SK-N-SH (cell line): ENCODE measurements around the gene NR6A1. TPM values are rescaled to one million over a fixed set of nuclear protein-coding genes. Genes with fewer than 3 reads are reported as not detected.
A peak's percentile ranks its signal among the peaks of the same experiment; 100 is the strongest.

Experiments used
- CTCF ChIA-PET: fragments of 300-600, 350-600 bp; formaldehyde crosslinking; extraction: SDS; loops from one replicate; lab custom pipeline; 2021; lab: Yijun Ruan, JAX
- POLR2A ChIA-PET: fragments of 350-600 bp; sonication (Branson Sonifier 250); formaldehyde crosslinking; extraction: SDS; loops from one replicate; lab custom pipeline; 2020; ENCODE audit warnings: antibody characterized with exemption, inconsistent platforms; lab: Yijun Ruan, JAX
- DNase-seq: peaks from one replicate; pipeline ENCODE4 v3.0.0; 2012
- H2AFZ ChIP-seq: fragments of 200-600 bp; sonication (generic); 2 replicates; pipeline ENCODE4 v1.8.1; 2016; ENCODE audit warnings: antibody characterized with exemption, mild to moderate bottlenecking, low read depth
- H3F3A ChIP-seq: fragments of 200-600 bp; sonication (generic); replicated peaks from 2 replicates; pipeline ENCODE3; 2016; ENCODE audit warnings: antibody characterized with exemption, mild to moderate bottlenecking; ENCODE audit not compliant: insufficient read depth
- H3K27ac ChIP-seq, 2 experiments: fragments of 200-500 bp in 1 of 2; fragments of 200-600 bp in 1 of 2; sonication (Bioruptor generic) in 1 of 2; sonication (generic), shearing (Covaris generic) in 1 of 2; 2 replicates each; pipeline versions ENCODE4 v1.5.1 to v1.6.1; 2014 to 2016; ENCODE audit warnings: low read depth in 2 of 2, inconsistent platforms in 1 of 2, low read length in 1 of 2, mild to moderate bottlenecking in 1 of 2, mixed read lengths in 1 of 2
- H3K27me3 ChIP-seq: fragments of 200-600 bp; sonication (generic), shearing (Covaris generic); 2 replicates; pipeline ENCODE4 v1.6.1; 2016; ENCODE audit warnings: mixed run types; ENCODE audit not compliant: insufficient read depth
- H3K36me3 ChIP-seq, 2 experiments: fragments of 200-500 bp in 1 of 2; fragments of 200-600 bp in 1 of 2; sonication (Bioruptor generic) in 1 of 2; sonication (generic) in 1 of 2; replicated peaks in 1 of 2; 2 replicates each; pipeline versions ENCODE3 to v1.5.1; 2014 to 2016; ENCODE audit warnings: low read length in 1 of 2, mild to moderate bottlenecking in 1 of 2; ENCODE audit not compliant: insufficient read depth in 2 of 2, control insufficient read depth in 1 of 2
- H3K4me1 ChIP-seq, 2 experiments: fragments of 200-500 bp in 1 of 2; fragments of 200-600 bp in 1 of 2; sonication (Bioruptor generic) in 1 of 2; sonication (generic), shearing (Covaris generic) in 1 of 2; 2 replicates each; pipeline versions ENCODE4 v1.5.1 to v1.6.1; 2014 to 2016; ENCODE audit warnings: low read depth in 1 of 2, low read length in 1 of 2, mixed run types in 1 of 2; ENCODE audit not compliant: insufficient read depth in 2 of 2, control insufficient read depth in 1 of 2
- H3K4me2 ChIP-seq: fragments of 200-600 bp; sonication (generic), shearing (Covaris generic); 2 replicates; pipeline ENCODE4 v1.6.1; 2017; ENCODE audit warnings: mixed run types
- H3K4me3 ChIP-seq, 2 experiments: fragments of 200-500 bp in 1 of 2; fragments of 200-600 bp in 1 of 2; sonication (Bioruptor generic) in 1 of 2; sonication (generic), shearing (Covaris generic) in 1 of 2; 2 replicates each; pipeline versions ENCODE4 v1.5.1 to v1.8.1; 2014 to 2016; ENCODE audit warnings: low read depth in 2 of 2, inconsistent platforms in 1 of 2, low read length in 1 of 2, mild to moderate bottlenecking in 1 of 2, mixed read lengths in 1 of 2, moderate library complexity in 1 of 2
- H3K79me2 ChIP-seq: fragments of 200-600 bp; sonication (generic); 2 replicates; pipeline ENCODE4 v1.8.1; 2017; ENCODE audit warnings: mild to moderate bottlenecking; ENCODE audit not compliant: insufficient read depth
- H3K9ac ChIP-seq: fragments of 200-600 bp; sonication (generic); 2 replicates; pipeline ENCODE4 v1.6.1; 2017; ENCODE audit warnings: mixed run types
- H3K9me2 ChIP-seq: fragments of 200-600 bp; sonication (generic); 2 replicates; pipeline ENCODE4 v1.6.1; 2017; ENCODE audit warnings: mixed run types
- H3K9me3 ChIP-seq: fragments of 200-600 bp; sonication (generic); 2 replicates; pipeline ENCODE4 v1.6.1; 2017; ENCODE audit warnings: mixed run types, mild to moderate bottlenecking, moderate library complexity
- H4K20me1 ChIP-seq: fragments of 200-600 bp; sonication (generic); 2 replicates; pipeline ENCODE4 v1.6.1; 2017; ENCODE audit warnings: mild to moderate bottlenecking, mixed run types; ENCODE audit not compliant: insufficient read depth
- EP300 ChIP-seq, 2 experiments: IDR thresholded peaks; 2 replicates each; pipeline versions ENCODE4 v1.4.0 to v1.6.1; 2012; ENCODE audit warnings: borderline replicate concordance in 1 of 2, low read depth in 1 of 2, low read length in 1 of 2
- FOSL2 ChIP-seq: IDR thresholded peaks from 2 replicates; pipeline ENCODE4 v1.4.0; 2012; ENCODE audit warnings: low read depth, mild to moderate bottlenecking, moderate library complexity, borderline replicate concordance
- GABPA ChIP-seq: IDR thresholded peaks from 2 replicates; pipeline ENCODE4 v1.4.0; 2012; ENCODE audit warnings: low read depth, mild to moderate bottlenecking
- POLR2AphosphoS5 ChIP-seq: IDR thresholded peaks from 2 replicates; pipeline ENCODE4 v1.6.1; 2012; ENCODE audit warnings: low read depth, low read length
- TCF12 ChIP-seq: IDR thresholded peaks from 2 replicates; pipeline ENCODE4 v1.4.0; 2012
- WGBS: methylation state at CpG from one replicate; pipeline ENCODE4 v1.1.6; 2017; ENCODE audit warnings: low lambda C conversion rate; 5-methylcytosine and 5-hydroxymethylcytosine counted together
- polyA plus RNA-seq, 3 experiments: library from polyadenylated mRNA; depleted of rRNA; stranded (reverse); fragments of >200 nt; gene quantifications; 2 replicates each; pipeline ENCODE4 v1.2.3, GENCODE V29; 2012
- TF ChIP-seq, protein P1 (sequence below): IDR thresholded peaks from 2 replicates; pipeline ENCODE4 v1.4.0; 2012; ENCODE audit warnings: low read depth
- TF ChIP-seq, protein P2 (sequence below): IDR thresholded peaks from 2 replicates; pipeline ENCODE4; 2012
- TF ChIP-seq, protein P3 (sequence below): IDR thresholded peaks from 2 replicates; pipeline ENCODE4 v1.6.1; 2012; ENCODE audit warnings: mild to moderate bottlenecking, low read depth, low read length, moderate library complexity

NR6A1 gene
- polyA plus RNA-seq, 1 of the 3 experiments (the other 2 are of a cell fraction) = 1.2 TPM

DNA sequence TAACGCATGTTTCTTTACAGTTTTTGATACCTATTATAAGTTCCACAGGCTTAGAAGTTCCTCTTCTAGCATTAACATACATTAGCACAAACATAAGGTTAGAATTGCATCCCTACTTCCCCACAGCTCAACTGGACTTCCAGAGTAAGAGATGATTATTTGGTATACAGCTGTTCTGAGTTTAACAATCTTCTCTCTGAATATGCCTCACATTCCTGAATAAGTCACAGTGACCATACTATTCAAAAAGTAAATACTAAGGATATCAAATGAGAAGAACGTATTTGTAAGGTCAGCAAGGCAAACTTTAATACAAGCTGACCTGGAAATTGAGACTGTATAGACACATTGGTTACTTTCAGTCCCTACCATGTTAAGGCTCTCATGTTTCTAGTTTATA is 21.3 kb downstream of the NR6A1 start:
- no peaks in the 10 kb centered on the region for H4K20me1 ChIP-seq
- H3K79me2 ChIP-seq = peaks cover 42% of the 10 kb centered on the region
- CTCF ChIA-PET = interaction anchor here (0.6 to 1.2 kb wide), 4 partner anchors 22 to 394 kb away, joined by 3 to 4 read pairs (median 4); no protein-coding TSS in a partner anchor
- TF ChIP-seq, protein P1, sequence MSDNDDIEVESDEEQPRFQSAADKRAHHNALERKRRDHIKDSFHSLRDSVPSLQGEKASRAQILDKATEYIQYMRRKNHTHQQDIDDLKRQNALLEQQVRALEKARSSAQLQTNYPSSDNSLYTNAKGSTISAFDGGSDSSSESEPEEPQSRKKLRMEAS = no peak
- TF ChIP-seq, protein P2, sequence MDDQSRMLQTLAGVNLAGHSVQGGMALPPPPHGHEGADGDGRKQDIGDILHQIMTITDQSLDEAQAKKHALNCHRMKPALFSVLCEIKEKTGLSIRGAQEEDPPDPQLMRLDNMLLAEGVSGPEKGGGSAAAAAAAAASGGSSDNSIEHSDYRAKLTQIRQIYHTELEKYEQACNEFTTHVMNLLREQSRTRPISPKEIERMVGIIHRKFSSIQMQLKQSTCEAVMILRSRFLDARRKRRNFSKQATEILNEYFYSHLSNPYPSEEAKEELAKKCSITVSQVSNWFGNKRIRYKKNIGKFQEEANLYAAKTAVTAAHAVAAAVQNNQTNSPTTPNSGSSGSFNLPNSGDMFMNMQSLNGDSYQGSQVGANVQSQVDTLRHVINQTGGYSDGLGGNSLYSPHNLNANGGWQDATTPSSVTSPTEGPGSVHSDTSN = no peak
- TF ChIP-seq POLR2AphosphoS5 (no peak), GABPA (no peak), TCF12 (no peak), FOSL2 (no peak)
- H3K4me2 ChIP-seq = no peak overlapping the region
- POLR2A ChIA-PET = no interaction called here
- WGBS = 86% methylated on average over 2 of the region's 2 CpGs
- no peak overlapping the region for H3K4me3 ChIP-seq
- H3K4me1 ChIP-seq = peaks cover 3 to 24% of the 10 kb centered on the region in 2 experiments; a peak in 3 of 4 replicates
- no peak overlapping the region for H3K9ac ChIP-seq
- no peaks in the 10 kb centered on the region for H3K27me3 ChIP-seq
- DNase-seq = no peak
- H3K36me3 ChIP-seq = no peaks in the 10 kb centered on the region
- H3K27ac ChIP-seq = peak overlapping the region in 1 of 2 experiments; percentile 38; a peak in 2 of 4 replicates
- H3K9me3 ChIP-seq = no peaks in the 10 kb centered on the region
- H3K9me2 ChIP-seq = no peaks in the 10 kb centered on the region
- peaks cover 22% of the 10 kb centered on the region for H3F3A ChIP-seq
- no peak overlapping the region for H2AFZ ChIP-seq

DNA sequence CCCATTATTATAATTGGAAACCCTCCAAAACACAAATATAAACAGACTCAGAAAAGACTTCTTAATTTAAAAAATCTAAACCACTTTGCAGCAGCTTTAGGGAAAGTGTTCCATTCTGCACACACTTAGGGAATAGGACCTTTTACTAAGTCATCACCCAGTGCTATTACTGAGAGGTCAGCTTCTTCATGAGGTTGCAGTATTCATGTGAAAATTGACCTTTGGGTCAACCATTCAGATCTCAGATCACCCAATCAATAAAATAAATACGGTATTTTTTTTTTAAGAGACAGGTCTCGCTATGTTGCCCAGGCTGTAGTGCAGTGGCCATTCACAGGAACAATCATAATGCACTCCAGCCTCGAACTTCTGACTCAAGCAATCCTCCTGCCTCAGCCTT is 21.8 kb downstream of the NR6A1 start:
- POLR2A ChIA-PET = no interaction called here
- peaks cover 42% of the 10 kb centered on the region for H3K79me2 ChIP-seq
- peak overlapping the region in 1 of 2 experiments; percentile 38; a peak in 1 of 4 replicates for H3K27ac ChIP-seq
- peaks cover 3 to 22% of the 10 kb centered on the region in 2 experiments; a peak in 3 of 4 replicates for H3K4me1 ChIP-seq
- TF ChIP-seq EP300 (IDR thresholded peaks at IDR 0.05; ENCODE audit: borderline replicate concordance in 1 of 2, low read depth in 1 of 2, low read length in 1 of 2) = no peak
- TF ChIP-seq, protein P3, sequence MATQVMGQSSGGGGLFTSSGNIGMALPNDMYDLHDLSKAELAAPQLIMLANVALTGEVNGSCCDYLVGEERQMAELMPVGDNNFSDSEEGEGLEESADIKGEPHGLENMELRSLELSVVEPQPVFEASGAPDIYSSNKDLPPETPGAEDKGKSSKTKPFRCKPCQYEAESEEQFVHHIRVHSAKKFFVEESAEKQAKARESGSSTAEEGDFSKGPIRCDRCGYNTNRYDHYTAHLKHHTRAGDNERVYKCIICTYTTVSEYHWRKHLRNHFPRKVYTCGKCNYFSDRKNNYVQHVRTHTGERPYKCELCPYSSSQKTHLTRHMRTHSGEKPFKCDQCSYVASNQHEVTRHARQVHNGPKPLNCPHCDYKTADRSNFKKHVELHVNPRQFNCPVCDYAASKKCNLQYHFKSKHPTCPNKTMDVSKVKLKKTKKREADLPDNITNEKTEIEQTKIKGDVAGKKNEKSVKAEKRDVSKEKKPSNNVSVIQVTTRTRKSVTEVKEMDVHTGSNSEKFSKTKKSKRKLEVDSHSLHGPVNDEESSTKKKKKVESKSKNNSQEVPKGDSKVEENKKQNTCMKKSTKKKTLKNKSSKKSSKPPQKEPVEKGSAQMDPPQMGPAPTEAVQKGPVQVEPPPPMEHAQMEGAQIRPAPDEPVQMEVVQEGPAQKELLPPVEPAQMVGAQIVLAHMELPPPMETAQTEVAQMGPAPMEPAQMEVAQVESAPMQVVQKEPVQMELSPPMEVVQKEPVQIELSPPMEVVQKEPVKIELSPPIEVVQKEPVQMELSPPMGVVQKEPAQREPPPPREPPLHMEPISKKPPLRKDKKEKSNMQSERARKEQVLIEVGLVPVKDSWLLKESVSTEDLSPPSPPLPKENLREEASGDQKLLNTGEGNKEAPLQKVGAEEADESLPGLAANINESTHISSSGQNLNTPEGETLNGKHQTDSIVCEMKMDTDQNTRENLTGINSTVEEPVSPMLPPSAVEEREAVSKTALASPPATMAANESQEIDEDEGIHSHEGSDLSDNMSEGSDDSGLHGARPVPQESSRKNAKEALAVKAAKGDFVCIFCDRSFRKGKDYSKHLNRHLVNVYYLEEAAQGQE = no peak
- TF ChIP-seq, protein P1 = no peak
- H3K9me3 ChIP-seq = no peaks in the 10 kb centered on the region
- WGBS = 95% methylated on average over 3 of the region's 3 CpGs
- no peaks in the 10 kb centered on the region for H3K9me2 ChIP-seq
- no peak overlapping the region for H3K4me3 ChIP-seq
- H3K4me2 ChIP-seq = no peak overlapping the region
- no peaks in the 10 kb centered on the region for H3K36me3 ChIP-seq
- CTCF ChIA-PET = interaction anchor here (0.7 to 1.2 kb wide), 5 partner anchors 22 to 197 kb away, joined by 3 to 4 read pairs (median 4); no protein-coding TSS in a partner anchor
- no peak for DNase-seq
- H2AFZ ChIP-seq = no peak overlapping the region
- H4K20me1 ChIP-seq = no peaks in the 10 kb centered on the region
- H3K27me3 ChIP-seq = no peaks in the 10 kb centered on the region
- peaks cover 27% of the 10 kb centered on the region for H3F3A ChIP-seq
- H3K9ac ChIP-seq = no peak overlapping the region
